SK-N-SH (cell line): ENCODE measurements around the gene RCAN2.

Experiments
- CTCF ChIP-seq: fragments of 200-600 bp; sonication (generic); IDR thresholded peaks from 2 replicates; pipeline ENCODE4 v1.6.1; 2017; ENCODE audit warnings: antibody characterized with exemption, mild to moderate bottlenecking, moderate library complexity
- ELF1 ChIP-seq: IDR thresholded peaks from 2 replicates; pipeline ENCODE4 v1.4.0; 2012
- MEF2A ChIP-seq: IDR thresholded peaks from 2 replicates; pipeline ENCODE4 v1.4.0; 2012; ENCODE audit warnings: low read depth, borderline replicate concordance
- NFIC ChIP-seq: IDR thresholded peaks from 2 replicates; pipeline ENCODE4 v1.4.0; 2012; ENCODE audit warnings: borderline replicate concordance
- POLR2AphosphoS5 ChIP-seq: IDR thresholded peaks from 2 replicates; pipeline ENCODE4 v1.6.1; 2012; ENCODE audit warnings: low read depth, low read length
- RAD21 ChIP-seq: IDR thresholded peaks from 2 replicates; pipeline ENCODE4 v1.6.1; 2012; ENCODE audit warnings: mild to moderate bottlenecking, low read length
- RXRA ChIP-seq: IDR thresholded peaks from 2 replicates; pipeline ENCODE4 v1.4.0; 2012; ENCODE audit warnings: low read depth, mild to moderate bottlenecking, borderline replicate concordance
- YY1 ChIP-seq: IDR thresholded peaks from 2 replicates; pipeline ENCODE4 v1.4.0; 2012; ENCODE audit warnings: low read depth, mild to moderate bottlenecking

GRCh38 chr6:46521464-46521971, 30.3 kb upstream of the RCAN2 start:
- TF ChIP-seq POLR2AphosphoS5: no peak
- no peak for TF ChIP-seq CTCF
- TF ChIP-seq NFIC: no peak
- TF ChIP-seq RAD21: no peak
- no peak for TF ChIP-seq YY1
- TF ChIP-seq RXRA: no peak
- TF ChIP-seq MEF2A: no peak
- no peak for TF ChIP-seq ELF1
